BLaER1 treated with 17β-estradiol and CSF1 and Interleukin-3, amounts not matched to agents 10 nM and 100 nM (cell line): Measurements from ENCODE around the gene MYO15A.
A peak's percentile ranks its signal among the peaks of the same experiment; 100 is the strongest.

Experiments used
- H3K27ac ChIP-seq, 11 experiments: shearing (Covaris generic); formaldehyde crosslinking; 2 replicates each; pipeline ENCODE4 v1.8.1; 2022
- H3K27me3 ChIP-seq, 11 experiments: shearing (Covaris generic); formaldehyde crosslinking; 2 replicates each; pipeline ENCODE4 v1.8.1; 2022
- H3K36me3 ChIP-seq, 11 experiments: shearing (Covaris generic); formaldehyde crosslinking; 2 replicates each; pipeline ENCODE4 v1.8.1; 2022
- H3K4me1 ChIP-seq, 10 experiments: shearing (Covaris generic); formaldehyde crosslinking; 2 replicates each; pipeline ENCODE4 v1.8.1; 2022
- H3K4me2 ChIP-seq, 11 experiments: shearing (Covaris generic); formaldehyde crosslinking; 2 replicates each; pipeline ENCODE4 v1.8.1; 2022
- H3K4me3 ChIP-seq, 10 experiments: shearing (Covaris generic); formaldehyde crosslinking; 2 replicates each; pipeline ENCODE4 v1.8.1; 2022
- H3K9ac ChIP-seq, 11 experiments: shearing (Covaris generic); formaldehyde crosslinking; 2 replicates each; pipeline ENCODE4 v1.8.1; 2022
- H3K9me3 ChIP-seq, 11 experiments: shearing (Covaris generic); formaldehyde crosslinking; replicated peaks in 1 of 11; 2 replicates each; pipeline ENCODE4 v1.8.1; 2022
- H4K20me1 ChIP-seq, 11 experiments: shearing (Covaris generic); formaldehyde crosslinking; 2 replicates each; pipeline ENCODE4 v1.8.1; 2022
- Cebpa-rat ChIP-seq, 11 experiments: shearing (Covaris generic); IDR thresholded peaks; 2 replicates each; pipeline ENCODE4 v1.8.1; 2022

MYO15A gene

GRCh38 chr17:18166894-18167293, 58.3 kb downstream of the MYO15A start:
- Histone ChIP-seq H3K36me3 (no peaks in the 10 kb centered on the region), H3K27me3 (no peaks in the 10 kb centered on the region), H3K4me3 (no peak overlapping the region), H4K20me1 (no peaks in the 10 kb centered on the region; a peak in 2 of 22 replicates), H3K9me3 (peaks cover 0 to 10% (median 9%) of the 10 kb centered on the region in 11 experiments; a peak in 11 of 22 replicates), H3K4me2 (no peak overlapping the region), H3K9ac (no peak overlapping the region), H3K27ac (no peak overlapping the region), H3K4me1 (peaks cover 0 to 5% (median 0%) of the 10 kb centered on the region in 10 experiments; a peak in 4 of 20 replicates)
- TF ChIP-seq Cebpa-rat (IDR thresholded peaks at IDR 0.05): no peak

- Histone ChIP-seq H3K9me3 (peaks cover 0 to 10% (median 9%) of the 10 kb centered on the region in 11 experiments; a peak in 11 of 22 replicates), H3K9ac (no peak overlapping the region), H3K4me2 (no peak overlapping the region), H3K27me3 (no peaks in the 10 kb centered on the region), H3K27ac (no peak overlapping the region), H3K36me3 (no peaks in the 10 kb centered on the region), H3K4me3 (no peak overlapping the region), H4K20me1 (no peaks in the 10 kb centered on the region; a peak in 2 of 22 replicates), H3K4me1 (peaks cover 0 to 7% (median 0%) of the 10 kb centered on the region in 10 experiments; a peak in 4 of 20 replicates)
- TF ChIP-seq Cebpa-rat (IDR thresholded peaks at IDR 0.05): no peak
These were observed 58.9 kb downstream of the MYO15A start for GRCh38 chr17:18167421-18167820.

- H3K27me3 ChIP-seq: no peaks in the 10 kb centered on the region
- peaks cover 0 to 1% (median 0%) of the 10 kb centered on the region in 11 experiments; a peak in 3 of 22 replicates for H3K9me3 ChIP-seq
- peaks cover 0 to 39% (median 14%) of the 10 kb centered on the region in 10 experiments; a peak in 15 of 20 replicates for H3K4me1 ChIP-seq
- no peak for TF ChIP-seq Cebpa-rat (IDR thresholded peaks at IDR 0.05)
- peak overlapping the region in 3 of 11 experiments; percentile 31 to 68 (median 53); a peak in 5 of 22 replicates for H3K4me2 ChIP-seq
- H3K9ac ChIP-seq: no peak overlapping the region
- H4K20me1 ChIP-seq: no peaks in the 10 kb centered on the region
- no peak overlapping the region for H3K4me3 ChIP-seq
- no peak overlapping the region for H3K27ac ChIP-seq
- no peaks in the 10 kb centered on the region for H3K36me3 ChIP-seq
These were observed 64.1 kb downstream of the MYO15A start for GRCh38 chr17:18172531-18173278.

GRCh38 chr17:18173740-18174139, 65.2 kb downstream of the MYO15A start:
- Histone ChIP-seq H3K4me3 (no peak overlapping the region), H3K36me3 (no peaks in the 10 kb centered on the region), H3K9ac (no peak overlapping the region), H3K4me2 (no peak overlapping the region), H3K4me1 (peaks cover 0 to 39% (median 14%) of the 10 kb centered on the region in 10 experiments; a peak in 15 of 20 replicates), H3K27ac (no peak overlapping the region), H3K27me3 (no peaks in the 10 kb centered on the region), H3K9me3 (no peaks in the 10 kb centered on the region), H4K20me1 (no peaks in the 10 kb centered on the region)
- no peak for TF ChIP-seq Cebpa-rat (IDR thresholded peaks at IDR 0.05)

GRCh38 chr17:18176176-18176575, 67.6 kb downstream of the MYO15A start:
- H3K4me2 ChIP-seq: peak overlapping the region; percentile 2 to 72 (median 24); a peak in 13 of 22 replicates
- no peaks in the 10 kb centered on the region for H3K27me3 ChIP-seq
- H3K36me3 ChIP-seq: no peaks in the 10 kb centered on the region
- H3K27ac ChIP-seq: peak overlapping the region in 2 of 11 experiments; percentile 1 to 2; a peak in 2 of 22 replicates
- TF ChIP-seq Cebpa-rat (IDR thresholded peaks at IDR 0.05): no peak
- no peak overlapping the region for H3K4me3 ChIP-seq
- no peaks in the 10 kb centered on the region for H4K20me1 ChIP-seq
- H3K9ac ChIP-seq: peak overlapping the region in 1 of 11 experiments; percentile 8; a peak in 1 of 22 replicates
- H3K4me1 ChIP-seq: peaks cover 0 to 42% (median 14%) of the 10 kb centered on the region in 10 experiments; a peak in 15 of 20 replicates
- H3K9me3 ChIP-seq: no peaks in the 10 kb centered on the region

GRCh38 chr17:18177133-18177532, 68.6 kb downstream of the MYO15A start:
- Histone ChIP-seq H3K36me3 (no peaks in the 10 kb centered on the region), H3K4me2 (no peak overlapping the region), H3K9me3 (no peaks in the 10 kb centered on the region), H3K4me3 (no peak overlapping the region), H4K20me1 (no peaks in the 10 kb centered on the region), H3K27ac (no peak overlapping the region), H3K9ac (no peak overlapping the region; a peak in 1 of 22 replicates), H3K27me3 (no peaks in the 10 kb centered on the region), H3K4me1 (peaks cover 7 to 48% (median 23%) of the 10 kb centered on the region in 10 experiments)
- no peak for TF ChIP-seq Cebpa-rat (IDR thresholded peaks at IDR 0.05)

- Histone ChIP-seq H3K9ac (no peak overlapping the region), H3K27ac (no peak overlapping the region), H3K4me1 (peaks cover 13 to 47% (median 29%) of the 10 kb centered on the region in 10 experiments), H3K4me3 (no peak overlapping the region), H3K27me3 (no peaks in the 10 kb centered on the region), H3K9me3 (no peaks in the 10 kb centered on the region), H3K36me3 (no peaks in the 10 kb centered on the region), H3K4me2 (no peak overlapping the region), H4K20me1 (no peaks in the 10 kb centered on the region)
- TF ChIP-seq Cebpa-rat (IDR thresholded peaks at IDR 0.05): no peak
These were observed 69.2 kb downstream of the MYO15A start for GRCh38 chr17:18177722-18178121.

- peaks cover 13 to 37% (median 28%) of the 10 kb centered on the region in 10 experiments for H3K4me1 ChIP-seq
- H4K20me1 ChIP-seq: peaks cover under 1 to 4% (median 2%) of the 10 kb centered on the region in 11 experiments; a peak in 16 of 22 replicates
- TF ChIP-seq Cebpa-rat (IDR thresholded peaks at IDR 0.05): no peak
- H3K4me3 ChIP-seq: no peak overlapping the region
- no peak overlapping the region for H3K4me2 ChIP-seq
- H3K9me3 ChIP-seq: no peaks in the 10 kb centered on the region
- no peaks in the 10 kb centered on the region for H3K36me3 ChIP-seq
- H3K27ac ChIP-seq: no peak overlapping the region
- H3K27me3 ChIP-seq: no peaks in the 10 kb centered on the region
- no peak overlapping the region for H3K9ac ChIP-seq
These were observed 70.6 kb downstream of the MYO15A start for GRCh38 chr17:18179196-18179595.

GRCh38 chr17:18179804-18180203, 71.2 kb downstream of the MYO15A start:
- H3K27ac ChIP-seq: no peak overlapping the region
- no peak for TF ChIP-seq Cebpa-rat (IDR thresholded peaks at IDR 0.05)
- H3K36me3 ChIP-seq: no peaks in the 10 kb centered on the region
- H4K20me1 ChIP-seq: peaks cover 6 to 10% (median 8%) of the 10 kb centered on the region in 11 experiments
- no peaks in the 10 kb centered on the region for H3K27me3 ChIP-seq
- H3K4me3 ChIP-seq: no peak overlapping the region
- no peaks in the 10 kb centered on the region for H3K9me3 ChIP-seq
- H3K4me1 ChIP-seq: peaks cover 13 to 37% (median 28%) of the 10 kb centered on the region in 10 experiments
- no peak overlapping the region for H3K4me2 ChIP-seq
- H3K9ac ChIP-seq: no peak overlapping the region
